C4-2B (cell line): ENCODE data around the gene FHOD3.

Source experiments
- ZFX ChIP-seq: fragments of 450-650 bp; IDR thresholded peaks from 2 replicates; pipeline ENCODE4 v1.6.1; 2017
- TF ChIP-seq, protein P1 (sequence below): fragments of 450-650 bp; conservative IDR thresholded peaks from 2 replicates; pipeline ENCODE4 v1.5.1; 2017; ENCODE audit warnings: mild to moderate bottlenecking

DNA sequence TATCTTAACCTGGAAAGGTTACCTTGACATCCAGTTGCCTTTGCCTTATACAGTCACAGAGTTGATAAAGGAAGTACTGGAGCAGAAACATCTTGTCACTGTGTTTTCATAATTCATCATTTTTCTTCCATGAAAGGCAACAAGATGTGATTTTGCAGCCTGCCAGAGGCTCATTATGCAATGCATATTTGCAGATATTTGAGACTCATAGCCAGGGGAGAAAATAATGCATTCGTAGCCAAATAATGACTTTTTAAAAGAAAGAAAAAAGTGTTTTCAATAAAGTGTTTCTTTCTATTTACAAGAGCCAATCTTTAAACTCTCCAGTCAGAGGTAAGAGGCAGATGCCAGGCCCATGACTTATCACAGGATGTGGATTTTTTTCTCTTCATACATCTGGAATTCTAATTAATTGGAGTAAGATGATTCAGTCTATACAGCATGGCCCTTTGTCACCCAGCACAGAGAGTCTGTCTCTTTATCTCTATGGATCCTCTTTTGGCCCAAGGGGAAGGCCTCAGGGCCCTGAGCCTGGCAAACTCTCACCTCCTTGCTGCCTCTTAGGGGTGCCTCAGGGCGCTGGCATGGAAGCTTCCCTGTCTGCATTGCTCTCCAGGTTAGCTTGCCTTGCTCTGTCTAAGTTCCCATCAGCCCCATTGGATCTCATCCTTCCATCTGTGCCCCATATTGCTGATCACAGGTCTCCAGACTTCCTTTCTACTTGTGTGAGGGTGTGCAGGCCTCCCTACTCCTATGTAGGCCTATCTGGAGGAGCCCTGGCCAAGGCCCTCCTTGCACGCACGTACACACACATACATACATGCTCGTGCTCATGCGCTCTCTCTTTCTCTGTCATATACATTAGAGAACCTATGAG, 283.6 kb downstream of the FHOD3 start:
- TF ChIP-seq, protein P1, sequence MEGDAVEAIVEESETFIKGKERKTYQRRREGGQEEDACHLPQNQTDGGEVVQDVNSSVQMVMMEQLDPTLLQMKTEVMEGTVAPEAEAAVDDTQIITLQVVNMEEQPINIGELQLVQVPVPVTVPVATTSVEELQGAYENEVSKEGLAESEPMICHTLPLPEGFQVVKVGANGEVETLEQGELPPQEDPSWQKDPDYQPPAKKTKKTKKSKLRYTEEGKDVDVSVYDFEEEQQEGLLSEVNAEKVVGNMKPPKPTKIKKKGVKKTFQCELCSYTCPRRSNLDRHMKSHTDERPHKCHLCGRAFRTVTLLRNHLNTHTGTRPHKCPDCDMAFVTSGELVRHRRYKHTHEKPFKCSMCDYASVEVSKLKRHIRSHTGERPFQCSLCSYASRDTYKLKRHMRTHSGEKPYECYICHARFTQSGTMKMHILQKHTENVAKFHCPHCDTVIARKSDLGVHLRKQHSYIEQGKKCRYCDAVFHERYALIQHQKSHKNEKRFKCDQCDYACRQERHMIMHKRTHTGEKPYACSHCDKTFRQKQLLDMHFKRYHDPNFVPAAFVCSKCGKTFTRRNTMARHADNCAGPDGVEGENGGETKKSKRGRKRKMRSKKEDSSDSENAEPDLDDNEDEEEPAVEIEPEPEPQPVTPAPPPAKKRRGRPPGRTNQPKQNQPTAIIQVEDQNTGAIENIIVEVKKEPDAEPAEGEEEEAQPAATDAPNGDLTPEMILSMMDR = no peak
- no peak for TF ChIP-seq ZFX
